ENCODE data around the gene BORCS5.
"Not testable (repeated sequence)": the region's sequence is repeated elsewhere in the genome, so short reads cannot be mapped to it uniquely, and the experiment has no call there.

BORCS5 gene

DNA sequence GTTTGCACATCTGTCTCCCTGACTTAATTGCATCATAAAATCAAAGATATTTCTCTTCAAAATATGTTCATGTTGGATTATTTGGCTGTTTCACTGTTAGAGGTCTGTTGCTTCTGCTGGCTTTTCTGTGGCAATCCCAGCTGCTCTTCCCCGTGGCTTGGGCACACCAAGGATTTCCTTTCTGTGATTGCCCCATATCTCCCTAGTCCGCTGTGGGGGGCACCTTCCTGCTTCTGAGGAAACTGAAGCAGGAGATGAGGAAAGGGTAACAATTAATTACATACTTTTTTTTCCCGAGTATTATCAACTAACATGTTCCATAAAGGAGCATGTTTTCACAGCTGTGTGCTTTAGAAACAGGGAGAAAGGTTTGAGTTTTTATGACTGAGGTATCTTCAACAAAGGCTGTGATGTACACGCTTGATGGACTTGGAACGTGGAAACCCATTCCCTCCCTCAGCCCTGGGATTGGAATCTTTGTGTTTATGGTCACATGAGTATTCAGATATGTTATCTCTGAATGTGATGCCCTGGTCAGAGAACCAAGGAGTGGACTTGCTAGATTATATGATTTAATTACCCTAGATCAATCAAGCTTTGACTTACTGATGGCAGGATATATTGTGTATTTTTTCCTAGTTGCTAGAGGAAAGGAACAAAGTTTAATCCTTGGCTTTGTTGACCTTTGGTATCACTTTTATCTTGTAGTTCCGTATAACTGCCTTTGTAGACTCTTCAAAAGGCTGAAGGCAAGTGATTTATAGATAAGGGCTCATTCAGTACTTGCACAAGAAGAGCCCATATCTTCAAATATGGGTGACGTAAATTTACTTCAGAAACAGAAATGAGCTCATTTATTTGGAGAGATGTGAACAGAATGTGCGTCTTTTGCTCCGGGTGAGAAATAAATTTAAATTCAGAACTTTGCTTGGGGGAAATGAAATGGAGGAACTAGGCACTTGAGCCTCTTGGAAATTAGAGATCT lies 46.7 kb downstream of the BORCS5 start:
- H3K9ac ChIP-seq (ENCODE audit: low read length), result no peak overlapping the region
- no peaks in the 10 kb centered on the region for H3K9me3 ChIP-seq (ENCODE audit: control insufficient read depth, low read length)
- peaks cover 44% of the 10 kb centered on the region for H3K4me1 ChIP-seq (ENCODE audit: control insufficient read depth, insufficient read depth, low read length)
- no peaks in the 10 kb centered on the region for H3K36me3 ChIP-seq (ENCODE audit: control insufficient read depth, insufficient read depth, low read length)
- no peak overlapping the region for H3K4me3 ChIP-seq (ENCODE audit: low read length)
- no peaks in the 10 kb centered on the region for H3K27me3 ChIP-seq (ENCODE audit: control insufficient read depth, insufficient read depth, low read length)

DNA sequence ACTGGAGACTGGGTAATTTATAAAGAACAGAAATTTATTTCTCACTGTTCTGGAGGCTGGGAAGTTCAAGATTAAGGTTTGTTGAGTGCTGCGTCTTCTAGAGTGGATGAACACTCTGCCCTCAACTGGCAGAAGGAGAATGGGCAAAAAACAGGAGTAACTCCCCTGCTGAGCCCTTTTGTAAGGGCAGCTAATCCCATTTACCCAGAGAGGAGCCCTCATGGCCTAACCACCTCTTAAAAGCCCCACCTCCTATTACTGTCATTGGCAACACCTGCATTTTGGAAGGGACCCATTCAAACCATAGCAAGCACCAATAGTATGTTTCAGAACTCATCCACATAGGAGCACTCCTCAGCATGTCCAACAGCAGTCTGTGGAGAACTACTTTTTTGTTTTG lies 47.4 kb downstream of the BORCS5 start:
- no peak overlapping the region for H3K9ac ChIP-seq (ENCODE audit: low read length)
- peaks cover 39% of the 10 kb centered on the region for H3K4me1 ChIP-seq (ENCODE audit: control insufficient read depth, insufficient read depth, low read length)
- no peaks in the 10 kb centered on the region for H3K9me3 ChIP-seq (ENCODE audit: control insufficient read depth, low read length)
- H3K27me3 ChIP-seq (ENCODE audit: control insufficient read depth, insufficient read depth, low read length), result no peaks in the 10 kb centered on the region
- no peaks in the 10 kb centered on the region for H3K36me3 ChIP-seq (ENCODE audit: control insufficient read depth, insufficient read depth, low read length)
- no peak overlapping the region for H3K4me3 ChIP-seq (ENCODE audit: low read length)

DNA sequence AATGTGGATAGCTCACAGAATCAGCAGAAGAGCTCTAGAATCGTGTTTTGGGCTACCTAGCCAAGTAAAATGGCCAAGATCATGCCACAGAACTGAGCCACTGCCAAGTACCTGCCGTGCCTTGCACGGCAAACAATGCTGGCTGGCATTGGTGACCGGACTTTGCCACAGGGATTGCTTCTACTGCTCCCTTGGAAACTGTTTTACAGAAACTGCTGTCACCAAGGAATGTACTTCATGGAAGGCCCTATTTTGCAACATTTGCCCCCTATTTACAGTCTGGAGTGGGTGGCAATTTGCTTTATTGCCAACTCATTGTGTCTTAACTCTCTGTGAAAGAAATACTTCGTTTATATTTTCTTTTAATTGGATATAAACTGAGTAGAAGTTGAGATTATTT lies 49.0 kb downstream of the BORCS5 start:
- Histone ChIP-seq H3K4me3 (ENCODE audit: low read length) (no peak overlapping the region), H3K9ac (ENCODE audit: low read length) (peak overlapping the region; percentile 3), H3K4me1 (ENCODE audit: control insufficient read depth, insufficient read depth, low read length) (peaks cover 30% of the 10 kb centered on the region), H3K27me3 (ENCODE audit: control insufficient read depth, insufficient read depth, low read length) (no peaks in the 10 kb centered on the region), H3K36me3 (ENCODE audit: control insufficient read depth, insufficient read depth, low read length) (no peaks in the 10 kb centered on the region), H3K9me3 (ENCODE audit: control insufficient read depth, low read length) (no peaks in the 10 kb centered on the region)

DNA sequence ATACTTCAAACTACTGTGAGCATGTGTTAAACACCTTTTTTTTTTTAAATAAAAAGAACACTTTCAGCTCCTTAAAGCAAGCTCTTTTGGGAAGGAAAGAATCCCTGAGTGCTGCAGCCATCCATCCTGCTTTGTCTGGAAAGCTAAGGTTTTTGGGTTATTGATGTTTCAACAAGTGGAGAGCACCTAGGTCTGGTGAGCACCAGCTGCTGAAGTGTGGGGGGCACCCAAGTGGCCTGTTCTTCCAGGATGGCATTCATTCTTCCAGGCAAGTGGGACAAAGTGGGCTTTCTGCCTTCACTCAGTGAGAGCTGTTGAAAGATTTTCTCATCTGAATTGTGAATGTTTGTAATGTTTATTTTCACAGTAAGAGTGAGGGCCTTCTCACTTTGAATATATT lies 49.9 kb downstream of the BORCS5 start:
- Histone ChIP-seq H3K36me3 (ENCODE audit: control insufficient read depth, insufficient read depth, low read length) (no peaks in the 10 kb centered on the region), H3K27me3 (ENCODE audit: control insufficient read depth, insufficient read depth, low read length) (no peaks in the 10 kb centered on the region), H3K4me1 (ENCODE audit: control insufficient read depth, insufficient read depth, low read length) (peaks cover 30% of the 10 kb centered on the region)

DNA sequence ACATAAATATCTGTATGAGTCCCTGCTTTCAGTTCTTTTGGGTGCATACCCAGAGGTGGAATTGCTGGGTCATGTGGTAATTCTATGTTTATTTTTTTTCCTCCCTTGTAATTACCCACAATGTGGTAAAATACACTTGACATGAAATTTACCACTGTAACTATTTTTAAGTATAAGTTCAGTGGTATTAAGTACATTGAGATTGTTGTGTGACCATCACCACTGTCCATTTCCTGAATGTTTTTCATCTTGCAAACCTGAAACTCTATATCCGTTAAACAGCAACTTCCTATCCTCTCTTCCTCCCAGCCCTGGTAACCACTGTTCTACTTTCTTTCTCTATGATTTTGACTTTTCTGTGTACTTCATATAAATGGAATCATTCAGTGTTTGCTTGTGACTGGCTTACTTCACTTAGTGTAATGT lies 51.4 kb downstream of the BORCS5 start:
- Histone ChIP-seq H3K9me3 (ENCODE audit: control insufficient read depth, low read length) (no peaks in the 10 kb centered on the region), H3K4me3 (ENCODE audit: low read length) (no peak overlapping the region), H3K9ac (ENCODE audit: low read length) (no peak overlapping the region), H3K4me1 (ENCODE audit: control insufficient read depth, insufficient read depth, low read length) (peaks cover 26% of the 10 kb centered on the region), H3K36me3 (ENCODE audit: control insufficient read depth, insufficient read depth, low read length) (no peaks in the 10 kb centered on the region), H3K27me3 (ENCODE audit: control insufficient read depth, insufficient read depth, low read length) (no peaks in the 10 kb centered on the region)

More for the DNA sequence above, 49.9 kb downstream of the BORCS5 start:
- no peak overlapping the region for H3K4me3 ChIP-seq (ENCODE audit: low read length)
- no peaks in the 10 kb centered on the region for H3K9me3 ChIP-seq (ENCODE audit: control insufficient read depth, low read length)
- no peak overlapping the region for H3K9ac ChIP-seq (ENCODE audit: low read length)

DNA sequence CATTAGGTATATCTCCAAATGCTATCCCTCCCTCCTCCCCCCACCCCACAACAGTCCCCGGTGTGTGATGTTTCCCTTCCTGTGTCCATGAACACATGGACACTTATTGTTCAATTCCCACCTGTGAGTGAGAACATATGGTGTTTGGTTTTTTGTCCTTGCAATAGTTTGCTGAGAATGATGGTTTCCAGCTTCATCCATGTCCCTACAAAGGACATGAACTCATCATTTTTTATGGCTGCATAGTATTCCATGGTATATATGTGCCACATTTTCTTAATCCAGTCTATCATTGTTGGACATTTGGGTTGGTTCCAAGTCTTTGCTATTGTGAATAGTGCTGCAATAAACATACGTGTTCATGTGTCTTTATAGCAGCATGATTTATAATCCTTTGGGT lies 52.5 kb downstream of the BORCS5 start:
- not testable (repeated sequence) for H3K27me3 ChIP-seq (ENCODE audit: control insufficient read depth, insufficient read depth, low read length); H3K9ac ChIP-seq (ENCODE audit: low read length); H3K9me3 ChIP-seq (ENCODE audit: control insufficient read depth, low read length); H3K4me3 ChIP-seq (ENCODE audit: low read length); H3K36me3 ChIP-seq (ENCODE audit: control insufficient read depth, insufficient read depth, low read length)
- H3K4me1 ChIP-seq (ENCODE audit: control insufficient read depth, insufficient read depth, low read length), result peaks cover 16% of the 10 kb centered on the region

DNA sequence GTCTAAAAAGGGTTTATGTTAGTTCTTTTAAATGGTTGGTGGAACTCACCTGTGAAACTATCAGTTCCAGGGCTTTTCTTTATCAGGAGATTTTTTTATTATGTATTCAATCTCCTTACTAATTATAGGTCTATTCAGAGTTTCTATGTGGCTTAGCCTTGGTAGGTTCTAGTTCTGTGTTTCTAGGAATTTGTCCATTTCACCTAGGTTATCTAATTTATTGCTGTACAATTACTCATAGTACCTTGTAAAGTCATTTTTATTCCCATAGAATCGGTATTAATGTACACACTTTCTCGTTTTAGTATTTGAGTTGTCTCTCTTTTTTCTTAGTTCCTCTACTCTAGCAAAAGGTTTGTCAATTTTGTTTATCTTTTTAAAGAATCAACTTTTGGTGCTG lies 59.0 kb downstream of the BORCS5 start:
- no peaks in the 10 kb centered on the region for H3K27me3 ChIP-seq (ENCODE audit: control insufficient read depth, insufficient read depth, low read length)
- H3K36me3 ChIP-seq (ENCODE audit: control insufficient read depth, insufficient read depth, low read length), result no peaks in the 10 kb centered on the region
- no peaks in the 10 kb centered on the region for H3K9me3 ChIP-seq (ENCODE audit: control insufficient read depth, low read length)
- no peaks in the 10 kb centered on the region for H3K4me1 ChIP-seq (ENCODE audit: control insufficient read depth, insufficient read depth, low read length)
- H3K9ac ChIP-seq (ENCODE audit: low read length), result no peak overlapping the region
- H3K4me3 ChIP-seq (ENCODE audit: low read length), result no peak overlapping the region

DNA sequence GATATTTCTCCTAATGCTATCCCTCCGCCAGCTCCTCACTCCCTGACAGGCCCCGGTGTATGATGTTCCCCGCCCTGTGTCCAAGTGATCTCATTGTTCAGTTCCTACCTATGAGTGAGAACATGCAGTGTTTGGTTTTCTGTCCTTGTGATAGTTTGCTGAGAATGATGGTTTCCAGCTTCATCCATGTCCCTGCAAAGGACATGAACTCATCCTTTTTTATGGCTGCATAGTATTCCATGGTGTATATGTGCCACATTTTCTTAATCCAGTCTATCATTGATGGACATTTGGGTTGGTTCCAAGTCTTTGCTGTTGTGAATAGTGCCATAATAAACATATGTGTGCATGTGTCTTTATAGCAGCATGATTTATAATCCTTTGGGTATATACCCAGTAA lies 62.3 kb downstream of the BORCS5 start:
- H3K36me3 ChIP-seq (ENCODE audit: control insufficient read depth, insufficient read depth, low read length); H3K27me3 ChIP-seq (ENCODE audit: control insufficient read depth, insufficient read depth, low read length); H3K9me3 ChIP-seq (ENCODE audit: control insufficient read depth, low read length); H3K4me3 ChIP-seq (ENCODE audit: low read length); H3K4me1 ChIP-seq (ENCODE audit: control insufficient read depth, insufficient read depth, low read length); H3K9ac ChIP-seq (ENCODE audit: low read length): not testable (repeated sequence)

DNA sequence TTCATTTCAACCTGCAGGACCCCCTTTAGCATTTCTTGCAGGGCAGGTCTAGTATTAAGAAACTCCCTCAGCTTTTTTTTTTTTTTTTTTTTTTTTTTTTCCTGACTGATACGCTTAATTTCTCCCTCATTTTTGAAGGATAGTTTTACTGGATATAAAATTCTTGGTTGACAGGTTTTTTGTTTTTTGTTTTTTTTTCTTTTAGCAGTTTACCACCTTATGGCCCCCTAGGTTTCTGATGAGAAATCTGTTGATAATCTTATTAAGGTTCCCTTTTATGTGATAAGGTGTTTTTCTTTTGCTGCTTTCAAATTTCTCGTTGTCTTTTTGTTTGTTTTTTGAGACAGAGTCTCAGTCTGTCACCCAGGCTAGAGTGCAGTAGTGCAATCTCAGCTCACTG lies 66.5 kb downstream of the BORCS5 start:
- no peaks in the 10 kb centered on the region for H3K9me3 ChIP-seq (ENCODE audit: control insufficient read depth, low read length)
- H3K4me3 ChIP-seq (ENCODE audit: low read length), result no peak overlapping the region
- H3K4me1 ChIP-seq (ENCODE audit: control insufficient read depth, insufficient read depth, low read length), result peaks cover 10% of the 10 kb centered on the region
- no peaks in the 10 kb centered on the region for H3K27me3 ChIP-seq (ENCODE audit: control insufficient read depth, insufficient read depth, low read length)
- H3K36me3 ChIP-seq (ENCODE audit: control insufficient read depth, insufficient read depth, low read length), result no peaks in the 10 kb centered on the region
- no peak overlapping the region for H3K9ac ChIP-seq (ENCODE audit: low read length)

DNA sequence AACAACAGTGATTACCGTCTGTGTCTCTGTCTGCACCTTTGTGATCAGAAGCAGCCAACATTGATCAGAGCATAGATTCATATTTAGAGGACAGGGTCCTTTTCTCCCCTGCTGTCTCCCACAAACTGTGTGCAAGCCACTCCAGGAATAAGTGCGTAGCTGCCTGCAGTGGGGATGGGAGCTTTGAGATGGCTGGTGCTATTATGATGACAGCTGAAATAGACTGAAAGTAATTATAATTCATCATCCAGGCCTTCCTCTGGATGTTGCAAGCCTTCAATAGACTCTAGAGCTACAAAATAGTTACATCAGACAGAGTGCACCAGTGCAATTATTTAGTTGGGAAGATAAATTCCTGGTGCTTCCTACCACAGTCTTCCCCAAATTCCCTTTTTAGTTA lies 68.1 kb downstream of the BORCS5 start:
- no peaks in the 10 kb centered on the region for H3K9me3 ChIP-seq (ENCODE audit: control insufficient read depth, low read length)
- no peak overlapping the region for H3K9ac ChIP-seq (ENCODE audit: low read length)
- no peaks in the 10 kb centered on the region for H3K27me3 ChIP-seq (ENCODE audit: control insufficient read depth, insufficient read depth, low read length)
- peaks cover 10% of the 10 kb centered on the region for H3K4me1 ChIP-seq (ENCODE audit: control insufficient read depth, insufficient read depth, low read length)
- no peak overlapping the region for H3K4me3 ChIP-seq (ENCODE audit: low read length)
- H3K36me3 ChIP-seq (ENCODE audit: control insufficient read depth, insufficient read depth, low read length), result no peaks in the 10 kb centered on the region

DNA sequence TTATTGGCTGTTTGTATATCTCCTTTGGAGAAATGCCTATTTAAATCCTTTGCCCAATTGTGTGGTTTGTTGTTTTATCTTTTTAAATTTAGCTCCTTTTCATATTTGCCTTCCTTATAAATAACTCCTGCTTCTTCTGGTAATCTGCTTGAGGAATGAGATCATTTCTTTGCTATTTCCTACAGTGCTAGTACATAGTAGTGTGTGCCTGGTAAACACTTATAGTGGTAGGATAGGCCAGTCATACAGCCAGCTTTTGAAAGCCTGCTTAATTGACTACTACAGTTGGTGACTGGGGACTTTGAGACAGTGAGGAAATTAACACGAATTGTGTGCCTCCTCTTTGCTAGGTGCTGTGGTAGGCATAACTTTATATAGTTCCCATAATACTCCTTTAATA lies 68.7 kb downstream of the BORCS5 start:
- Histone ChIP-seq H3K9ac (ENCODE audit: low read length) (peak overlapping the region; percentile 32), H3K27me3 (ENCODE audit: control insufficient read depth, insufficient read depth, low read length) (no peaks in the 10 kb centered on the region), H3K4me1 (ENCODE audit: control insufficient read depth, insufficient read depth, low read length) (peaks cover 10% of the 10 kb centered on the region), H3K36me3 (ENCODE audit: control insufficient read depth, insufficient read depth, low read length) (no peaks in the 10 kb centered on the region), H3K9me3 (ENCODE audit: control insufficient read depth, low read length) (no peaks in the 10 kb centered on the region), H3K4me3 (ENCODE audit: low read length) (no peak overlapping the region)

DNA sequence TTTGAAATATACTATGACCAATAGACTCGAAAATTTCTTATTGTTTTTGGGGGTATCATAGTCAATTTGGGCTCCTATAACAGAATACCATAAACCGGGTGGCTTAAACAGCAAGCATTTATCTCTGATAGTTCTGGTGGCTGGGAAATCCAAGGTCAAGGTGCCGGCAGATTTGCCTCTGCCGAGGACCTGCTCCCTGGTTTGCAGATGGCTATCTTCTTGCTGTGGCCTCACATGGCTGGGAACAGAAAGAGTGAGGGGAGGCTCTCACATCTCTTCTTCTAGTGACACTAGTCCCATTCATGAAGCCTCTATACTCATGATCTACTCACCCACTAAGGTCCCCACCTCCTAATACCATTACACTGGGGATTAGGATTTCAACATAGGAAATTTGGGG lies 70.7 kb downstream of the BORCS5 start:
- peaks cover 15% of the 10 kb centered on the region for H3K4me1 ChIP-seq (ENCODE audit: control insufficient read depth, insufficient read depth, low read length)
- no peaks in the 10 kb centered on the region for H3K9me3 ChIP-seq (ENCODE audit: control insufficient read depth, low read length)
- H3K36me3 ChIP-seq (ENCODE audit: control insufficient read depth, insufficient read depth, low read length), result no peaks in the 10 kb centered on the region
- H3K27me3 ChIP-seq (ENCODE audit: control insufficient read depth, insufficient read depth, low read length), result no peaks in the 10 kb centered on the region
- no peak overlapping the region for H3K4me3 ChIP-seq (ENCODE audit: low read length)
- no peak overlapping the region for H3K9ac ChIP-seq (ENCODE audit: low read length)
